GM19239 (cell line): ENCODE measurements around the gene HMOX2.
A peak's percentile ranks its signal among the peaks of the same experiment; 100 is the strongest.

Source experiments
- DNase-seq: peaks from one replicate; pipeline ENCODE4 v3.0.0; 2011; ENCODE audit warnings: low spot score; ENCODE audit not compliant: insufficient read length
- FAIRE-seq: peaks from 2 replicates; lab custom pipeline; 2011; peaks lifted over from hg19 to GRCh38; lab: Jason Lieb, UNC

Gene HMOX2, protein sequence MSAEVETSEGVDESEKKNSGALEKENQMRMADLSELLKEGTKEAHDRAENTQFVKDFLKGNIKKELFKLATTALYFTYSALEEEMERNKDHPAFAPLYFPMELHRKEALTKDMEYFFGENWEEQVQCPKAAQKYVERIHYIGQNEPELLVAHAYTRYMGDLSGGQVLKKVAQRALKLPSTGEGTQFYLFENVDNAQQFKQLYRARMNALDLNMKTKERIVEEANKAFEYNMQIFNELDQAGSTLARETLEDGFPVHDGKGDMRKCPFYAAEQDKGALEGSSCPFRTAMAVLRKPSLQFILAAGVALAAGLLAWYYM

DNA sequence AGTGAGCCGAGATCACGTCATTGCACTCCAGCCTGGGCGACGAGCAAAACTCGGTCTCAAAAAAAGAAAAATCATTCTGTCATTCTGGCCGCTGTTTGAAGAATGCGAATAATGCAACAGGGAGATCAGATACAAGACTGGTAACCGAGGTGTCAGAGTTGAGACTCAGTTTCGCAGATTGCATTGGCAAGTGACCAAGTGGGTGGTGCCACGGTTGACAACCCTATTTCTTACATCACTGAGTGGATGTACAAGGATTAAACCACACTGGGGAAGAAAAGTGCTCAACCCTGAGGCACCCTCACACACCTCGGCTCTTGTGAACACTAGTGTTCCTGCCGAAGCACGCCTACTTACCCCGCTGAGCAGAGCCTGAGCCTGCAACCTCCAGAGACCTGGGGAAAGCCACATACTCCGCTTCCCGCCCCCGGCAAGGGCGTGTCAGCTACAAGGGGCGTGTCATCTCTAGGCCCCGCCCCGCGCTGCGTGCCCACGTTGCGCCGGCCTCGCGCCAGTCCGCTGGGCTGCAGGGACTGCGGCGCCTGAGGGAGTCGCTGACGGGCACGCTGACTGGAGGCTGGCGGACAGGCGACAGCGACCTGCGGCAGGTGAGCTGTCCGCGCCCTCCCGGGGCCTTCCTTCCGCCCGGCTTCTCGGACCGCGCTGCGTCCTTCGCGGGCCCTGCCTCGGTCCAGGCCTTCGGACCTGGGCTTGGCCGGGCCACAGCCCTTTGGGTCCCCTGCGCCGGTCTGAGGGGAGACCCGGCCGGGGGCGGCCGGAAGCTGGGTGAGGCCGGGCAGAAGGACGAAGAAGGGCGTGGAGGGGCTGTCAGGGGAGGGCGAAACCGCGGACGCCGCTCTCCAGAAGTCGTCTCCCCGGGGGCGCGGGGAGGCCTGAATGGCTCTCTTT, at the start of gene HMOX2:
Gene HMOX2, plus strand, starts transcription at position 519 of the 909 bp plus-strand sequence. CDS start 29,127 bp downstream, outside the sequence.
- DNase-seq, result peak; percentile 88

DNA sequence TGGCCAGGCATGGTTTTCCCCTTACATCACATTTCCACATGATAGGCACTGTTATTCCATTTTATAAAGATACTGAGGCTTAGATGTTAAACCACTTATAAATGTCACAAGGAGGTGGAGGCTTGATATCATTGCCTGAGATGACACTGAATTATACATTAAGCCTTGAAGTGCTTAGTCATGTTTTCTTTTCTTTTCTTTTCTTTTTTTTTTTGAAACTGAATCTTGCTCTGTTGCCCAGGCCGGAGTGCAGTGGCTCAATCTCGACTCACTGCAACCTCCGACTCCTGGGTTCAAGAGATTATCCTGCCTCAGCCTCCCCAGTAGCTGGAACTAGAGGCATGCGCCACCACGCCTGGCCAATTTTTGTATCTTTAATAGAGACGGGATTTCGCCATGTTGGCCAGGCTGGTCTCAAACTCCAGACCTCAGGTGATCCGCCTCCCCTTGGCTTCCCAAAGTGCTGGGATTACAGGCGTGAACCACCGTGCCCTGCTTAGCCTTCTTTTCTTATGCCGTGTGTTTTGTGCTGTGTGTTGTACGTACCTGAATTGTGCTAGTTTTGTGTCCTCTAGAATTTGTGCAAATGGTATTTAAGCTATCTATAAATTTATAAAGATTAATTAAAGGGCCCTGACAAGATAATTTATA, 49.4 kb upstream of the HMOX2 start:
- FAIRE-seq (no peak), DNase-seq (no peak)

More for the DNA sequence above, at the start of gene HMOX2:
- peak; percentile 80 for FAIRE-seq

DNA sequence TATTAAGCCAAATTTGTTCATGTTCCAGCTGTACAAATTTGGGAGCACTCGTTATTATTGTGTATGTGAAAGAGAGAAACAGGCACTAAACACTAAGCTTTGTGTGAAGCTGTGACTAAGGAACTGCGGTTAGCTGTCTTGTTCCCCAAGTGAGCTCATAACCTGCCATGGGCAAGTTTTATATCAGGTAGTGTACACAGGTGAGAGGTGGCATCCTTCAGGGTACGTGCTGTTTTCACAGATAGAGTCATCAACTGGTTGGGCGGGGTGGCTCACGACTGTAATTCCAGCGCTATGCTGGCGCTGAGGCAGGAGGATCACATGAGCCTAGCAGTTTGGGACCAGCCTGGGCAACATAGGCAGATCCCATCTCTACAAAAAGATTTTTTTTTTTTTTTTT, 47.7 kb upstream of the HMOX2 start:
- DNase-seq, result no peak
- no peak for FAIRE-seq

DNA sequence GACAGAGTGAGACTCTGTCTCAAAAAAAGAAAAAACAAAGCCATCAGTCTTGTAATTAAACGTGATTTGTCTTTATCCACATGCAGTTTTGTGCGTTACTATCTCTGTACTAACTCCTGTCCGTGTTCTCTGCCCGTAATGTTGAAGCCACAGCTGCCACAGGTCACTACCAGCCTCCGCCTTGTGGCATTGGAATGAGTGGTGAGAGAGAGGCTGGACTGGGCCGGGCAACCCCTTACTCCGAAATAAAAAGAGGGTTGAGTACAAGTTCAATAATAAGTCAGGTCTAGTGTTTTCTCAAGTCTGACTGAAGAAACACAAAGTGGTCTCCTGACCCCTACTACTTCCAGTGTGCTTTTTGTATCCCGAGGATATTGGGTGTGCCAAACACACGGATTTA, 45.2 kb upstream of the HMOX2 start:
- FAIRE-seq, result no peak
- no peak for DNase-seq

DNA sequence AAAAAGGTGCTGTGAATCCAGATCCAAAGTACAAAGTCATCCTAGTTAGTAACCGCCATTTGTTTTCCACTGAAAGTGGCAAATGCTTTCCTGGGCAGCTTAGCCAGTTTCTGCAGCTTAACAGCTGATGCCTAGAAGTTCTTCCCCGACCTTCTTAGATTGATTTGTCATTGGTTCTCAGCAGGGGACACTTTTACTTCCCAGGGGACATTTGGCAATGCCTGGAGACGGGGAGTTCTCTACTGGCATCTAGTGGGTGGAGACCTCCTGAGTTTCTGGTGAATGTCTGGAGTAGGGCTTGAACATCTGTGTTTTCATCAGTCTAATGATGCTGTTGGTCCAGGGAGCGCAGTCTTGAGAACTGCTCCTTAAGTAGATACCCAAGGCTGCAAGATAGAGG, 43.0 kb upstream of the HMOX2 start:
- FAIRE-seq (no peak), DNase-seq (no peak)

DNA sequence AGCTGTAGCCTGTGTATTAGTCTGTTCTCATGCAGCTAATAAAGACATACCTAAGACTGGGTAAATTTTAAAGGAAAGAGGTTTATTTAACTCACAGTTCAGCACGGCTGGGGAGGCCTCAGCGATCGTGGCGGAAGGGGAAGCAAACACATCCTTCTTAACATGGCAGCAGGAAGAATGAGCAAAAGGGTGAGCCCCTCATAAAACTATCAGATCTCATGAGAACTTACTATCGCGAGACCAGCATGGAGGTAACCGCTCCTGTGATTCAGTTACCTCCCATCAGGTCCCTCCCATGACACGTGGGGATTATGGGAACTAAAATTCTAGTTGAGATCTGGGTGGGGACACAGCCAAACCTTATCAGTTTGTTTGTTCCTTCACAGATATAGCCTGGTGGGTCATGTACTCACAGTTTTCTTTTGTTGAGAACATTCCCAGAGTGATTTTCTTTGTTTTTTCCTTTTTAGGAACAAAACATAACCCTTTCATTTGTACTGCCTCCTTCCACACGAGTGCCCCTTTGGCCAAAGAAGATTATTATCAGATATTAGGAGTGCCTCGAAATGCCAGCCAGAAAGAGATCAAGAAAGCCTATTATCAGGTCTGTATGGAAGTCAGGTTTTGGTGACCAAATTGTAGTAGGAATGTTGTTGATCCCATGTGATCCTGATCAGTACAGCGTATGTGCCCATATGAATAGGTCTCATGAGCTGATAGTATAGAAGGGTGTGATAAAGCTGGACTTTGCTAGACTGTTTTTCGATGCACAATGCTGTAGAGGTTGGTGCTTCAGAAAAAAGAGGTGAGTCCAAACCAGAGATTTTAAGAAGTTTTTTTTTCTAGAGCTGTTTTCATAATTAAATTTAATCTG, 42.0 kb upstream of the HMOX2 start:
- DNase-seq (no peak), FAIRE-seq (no peak)

DNA sequence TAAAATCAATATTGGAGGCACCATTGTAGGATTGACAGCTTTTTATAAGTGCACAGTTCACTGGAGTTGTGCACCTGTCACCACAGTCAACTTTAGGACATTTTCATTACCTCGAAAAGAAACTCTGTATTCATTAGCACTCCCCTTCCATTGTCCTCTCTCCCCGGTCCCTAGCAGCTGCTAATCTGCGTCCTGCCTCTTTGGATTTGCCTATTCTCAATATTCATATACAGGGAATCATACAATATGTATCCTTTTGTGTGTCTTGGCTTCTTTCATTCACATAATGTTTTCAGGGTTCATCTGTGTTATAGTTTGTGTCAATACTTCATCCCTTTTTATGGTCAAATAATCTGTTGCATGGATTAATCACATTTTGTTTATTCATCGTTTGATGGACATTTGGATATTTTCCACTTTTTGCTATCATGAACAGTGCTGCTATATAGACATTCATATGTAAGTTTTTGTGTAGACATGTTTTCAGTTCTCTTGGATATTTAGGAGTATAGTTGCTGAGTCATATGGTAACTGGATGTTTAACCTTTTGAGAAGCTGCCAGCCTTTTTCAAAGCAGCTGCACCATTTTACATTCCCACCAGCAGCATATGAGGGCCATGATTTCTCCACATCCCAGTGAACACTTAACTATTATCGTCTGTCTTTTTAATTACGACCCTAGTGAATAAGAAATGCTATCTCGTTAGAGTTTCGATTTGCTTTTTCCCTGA, 40.7 kb upstream of the HMOX2 start:
- DNase-seq (no peak), FAIRE-seq (no peak)

DNA sequence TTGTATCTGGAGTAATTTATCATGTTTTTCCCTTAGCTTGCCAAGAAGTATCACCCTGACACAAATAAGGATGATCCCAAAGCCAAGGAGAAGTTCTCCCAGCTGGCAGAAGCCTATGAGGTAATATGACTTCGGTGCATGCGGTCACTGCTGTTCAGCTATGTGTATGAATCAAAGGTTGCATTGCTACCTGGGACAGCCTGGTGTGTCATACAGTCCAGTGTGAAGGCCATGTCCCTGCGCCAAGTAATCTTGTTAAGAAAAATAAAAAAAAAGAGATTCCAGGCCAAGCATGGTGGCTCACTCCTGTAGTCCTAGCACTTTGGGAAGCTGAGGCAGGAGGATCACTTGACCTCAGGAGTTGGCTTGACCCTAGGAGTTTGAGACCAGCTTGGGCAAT, 38.8 kb upstream of the HMOX2 start:
- FAIRE-seq (no peak), DNase-seq (no peak)

DNA sequence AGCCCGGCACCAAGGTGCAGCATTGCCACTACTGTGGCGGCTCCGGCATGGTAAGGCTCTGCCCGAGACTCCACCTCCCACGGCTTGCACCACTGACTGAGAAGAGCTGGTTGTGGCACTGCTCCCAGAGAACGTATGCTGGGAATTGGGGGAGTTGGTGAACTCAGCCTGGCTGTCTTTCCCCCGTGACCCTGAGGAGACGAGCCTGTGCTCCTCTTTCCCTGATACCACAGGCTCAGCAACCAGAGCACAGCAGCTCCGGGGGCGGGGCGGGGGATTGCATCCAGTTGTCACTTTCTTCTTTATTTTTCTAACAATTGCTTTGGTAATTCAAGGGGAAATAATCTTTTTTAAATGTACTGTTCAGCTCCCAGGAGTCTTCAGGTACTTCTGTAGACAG, 33.8 kb upstream of the HMOX2 start:
- FAIRE-seq, result no peak
- DNase-seq, result no peak

DNA sequence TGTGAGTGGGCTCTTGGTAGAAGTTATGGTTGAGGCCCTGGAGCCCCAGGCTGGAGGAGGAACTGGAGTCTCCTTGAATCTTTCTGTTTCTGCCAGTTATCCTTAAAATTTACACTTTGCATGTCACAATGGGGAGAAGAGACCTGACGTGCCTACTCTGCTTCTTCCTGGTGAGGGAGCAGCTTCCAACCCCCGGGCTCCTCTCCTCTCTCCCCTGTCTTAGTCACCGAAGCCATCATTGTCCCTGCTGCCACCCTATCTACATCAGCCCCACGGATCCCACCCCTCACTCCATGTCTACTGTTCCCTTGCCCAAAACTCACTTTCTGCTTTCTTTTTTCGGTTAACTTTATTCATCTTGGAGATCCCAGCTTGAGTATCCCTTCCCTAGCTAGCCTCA, 32.9 kb upstream of the HMOX2 start:
- FAIRE-seq (no peak), DNase-seq (no peak)

DNA sequence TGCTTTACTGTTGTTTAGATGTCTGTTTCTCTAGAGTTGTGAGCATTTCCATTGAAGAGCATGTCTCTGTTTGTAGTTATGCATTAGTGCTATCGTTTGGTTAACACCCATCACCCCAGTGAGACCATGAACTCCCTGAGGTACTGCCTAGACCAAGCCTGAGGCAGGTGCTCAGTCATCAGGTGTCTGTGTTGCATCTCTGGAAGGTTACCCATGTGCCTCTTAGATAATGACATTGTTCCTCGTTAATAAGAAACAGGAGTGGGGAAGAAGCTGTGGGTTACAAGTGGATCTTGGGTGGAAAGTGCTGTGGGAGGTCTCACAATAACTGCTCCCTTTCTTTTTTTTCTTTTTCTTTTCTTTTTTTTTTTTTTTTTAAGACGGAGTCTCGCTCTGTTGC, 32.2 kb upstream of the HMOX2 start:
- DNase-seq (no peak), FAIRE-seq (no peak)

DNA sequence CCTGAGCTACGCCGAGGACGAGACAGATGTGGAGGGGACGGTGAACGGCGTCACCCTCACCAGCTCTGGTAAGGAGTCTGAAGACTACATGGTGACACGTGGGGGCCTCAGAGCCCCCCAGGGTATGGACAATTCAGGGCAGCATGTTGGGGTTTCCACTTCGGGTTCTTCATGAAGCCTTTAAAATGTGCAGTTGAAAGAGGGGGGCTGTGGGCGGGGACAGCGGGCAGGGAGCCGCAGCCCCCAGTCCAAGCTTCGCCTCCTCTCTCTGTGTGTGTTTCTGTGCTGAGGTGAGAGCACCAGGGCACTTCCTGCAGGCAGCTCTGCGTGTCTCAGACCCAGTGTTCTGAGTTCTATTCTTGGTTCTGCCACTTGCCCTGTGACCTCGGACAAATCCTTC, 25.8 kb upstream of the HMOX2 start:
- FAIRE-seq, result no peak
- no peak for DNase-seq

DNA sequence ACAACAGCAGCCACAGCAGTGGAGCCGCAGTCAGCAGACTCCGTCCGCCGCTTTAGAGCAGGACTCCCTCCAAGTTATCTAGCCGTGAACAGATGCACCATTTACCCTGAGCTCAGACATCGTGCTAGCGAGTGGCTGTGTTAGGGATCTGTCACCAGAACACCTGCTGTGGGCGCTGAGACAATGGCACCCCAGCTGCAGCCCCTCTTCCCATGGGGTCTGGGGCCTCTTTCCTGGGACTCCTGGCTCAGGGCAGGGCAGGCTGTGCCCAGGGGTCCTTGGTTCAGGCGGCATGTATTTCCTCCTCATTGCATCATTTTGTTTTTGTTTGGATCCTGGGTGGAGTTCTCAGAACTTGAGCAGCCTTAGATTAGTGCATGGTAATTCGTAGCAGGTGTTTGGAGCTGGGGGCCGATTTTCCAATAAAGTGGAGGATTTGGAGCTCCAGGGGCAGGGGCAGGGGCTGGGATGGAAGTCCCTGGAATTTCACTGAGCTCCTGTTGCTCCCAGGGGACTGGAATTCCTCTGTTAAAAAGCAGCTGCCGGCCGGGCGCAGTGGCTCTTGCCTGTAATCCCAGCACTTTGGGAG, 25.2 kb upstream of the HMOX2 start:
- no peak for DNase-seq
- FAIRE-seq, result no peak

DNA sequence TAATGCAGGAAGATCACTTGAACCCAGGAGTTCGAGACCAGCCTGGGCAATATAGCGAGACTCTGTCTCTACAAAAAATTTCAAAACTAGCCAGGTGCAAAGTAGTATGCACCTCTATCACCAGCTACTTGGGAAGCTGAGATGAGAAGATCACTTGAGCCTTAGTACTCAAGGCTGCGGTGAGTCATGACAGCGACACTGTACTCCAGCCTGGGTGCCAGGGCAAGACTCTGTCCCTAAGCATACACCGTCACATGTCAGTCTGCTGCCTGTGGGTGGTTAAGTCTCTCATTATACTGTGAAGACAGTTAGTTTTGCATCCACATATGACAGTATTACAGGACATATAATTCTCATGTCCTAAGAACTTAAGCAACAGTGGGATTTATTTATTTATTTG, 23.5 kb upstream of the HMOX2 start:
- FAIRE-seq (no peak), DNase-seq (no peak)

DNA sequence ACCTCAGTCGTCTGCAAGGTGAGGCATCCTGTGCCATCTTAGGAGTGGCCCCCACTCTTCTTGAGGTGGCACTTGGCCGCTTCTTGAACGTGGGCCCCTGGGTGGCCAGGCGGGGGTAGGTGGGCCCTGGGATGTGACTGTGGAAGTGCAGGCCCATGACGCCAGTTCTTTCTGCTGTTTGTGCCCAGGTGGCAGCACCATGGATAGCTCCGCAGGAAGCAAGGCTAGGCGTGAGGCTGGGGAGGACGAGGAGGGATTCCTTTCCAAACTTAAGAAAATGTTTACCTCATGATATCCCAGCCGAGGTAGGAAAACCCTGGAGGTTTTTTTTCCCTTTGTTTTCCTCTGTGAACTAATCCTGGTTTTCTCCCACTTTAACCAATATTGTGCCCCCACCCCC, 21.6 kb upstream of the HMOX2 start:
- FAIRE-seq, result no peak

DNA sequence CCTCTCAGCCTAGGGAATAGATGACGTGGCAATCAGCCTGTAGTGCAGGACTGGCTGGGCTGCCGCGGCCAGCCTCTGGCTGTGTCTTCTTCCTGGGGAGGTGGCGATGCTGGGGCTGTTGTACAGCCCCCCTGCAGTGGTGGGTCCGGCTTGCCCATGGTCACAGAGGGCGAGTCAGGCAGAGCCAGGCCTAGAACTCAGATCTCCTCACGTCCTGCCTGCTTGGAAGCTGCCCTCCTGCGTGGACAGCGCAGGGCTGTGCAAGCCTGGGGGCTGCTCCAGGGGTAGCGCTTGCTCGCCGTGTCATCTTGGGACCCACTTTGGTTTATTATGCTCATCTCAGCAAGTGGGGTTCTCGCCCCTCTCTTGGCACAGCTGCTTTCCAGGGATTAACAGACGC, 21.1 kb upstream of the HMOX2 start:
- DNase-seq (no peak), FAIRE-seq (no peak)

More for the DNA sequence above, 21.6 kb upstream of the HMOX2 start:
- no peak for DNase-seq

DNA sequence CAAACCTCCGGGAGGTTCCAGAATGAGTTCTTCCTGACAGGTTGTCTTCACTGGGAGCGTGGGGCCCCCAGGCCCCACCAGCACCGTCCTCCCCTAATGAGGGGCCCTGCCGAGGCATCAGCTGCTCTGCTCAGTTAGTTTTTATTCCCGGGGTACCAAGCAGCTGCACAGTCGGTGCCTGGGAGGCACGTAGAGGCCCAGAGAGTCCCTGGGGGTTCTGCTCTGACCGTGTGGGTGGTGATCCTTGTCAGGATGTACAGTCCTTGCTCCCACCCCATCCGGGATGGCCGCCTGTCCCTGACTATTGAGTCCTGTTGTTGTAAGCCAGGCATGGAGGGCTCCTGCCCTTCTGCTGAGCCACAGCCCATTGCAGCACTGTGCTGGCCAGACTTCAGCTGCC, 20.2 kb upstream of the HMOX2 start:
- FAIRE-seq (no peak), DNase-seq (no peak)

DNA sequence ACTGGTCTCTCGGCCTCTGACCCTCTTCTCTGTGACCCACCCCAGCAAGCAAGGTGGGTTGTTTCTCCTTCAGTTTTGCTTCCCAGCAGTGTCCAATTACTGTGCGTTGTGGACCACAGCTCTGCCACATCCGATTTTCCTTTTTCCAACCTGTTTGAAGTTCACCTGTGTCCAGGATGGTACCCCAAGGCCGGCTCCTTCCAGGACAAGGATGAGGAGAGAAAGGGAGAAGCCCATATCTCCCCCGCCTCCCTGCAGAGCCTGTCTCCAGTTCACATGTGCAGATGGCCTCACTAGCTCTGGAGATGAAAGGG, 15.3 kb upstream of the HMOX2 start:
- FAIRE-seq (no peak), DNase-seq (no peak)
